HG02763 (cell line): ENCODE measurements around the gene PIAS4.
"Not testable (repeated sequence)": the region's sequence is repeated elsewhere in the genome, so short reads cannot be mapped to it uniquely, and the experiment has no call there.

Experiments used
- ATAC-seq: cut with Tn5 transposase; IDR thresholded peaks from one replicate; pipeline ENCODE4 v1.9.1; 2021; ENCODE audit warnings: mild to moderate bottlenecking, moderate library complexity; ENCODE audit not compliant: unreplicated experiment

PIAS4 gene

GRCh38 chr19:4007021-4007835 is at the start of gene PIAS4:
Gene PIAS4, plus strand, starts transcription at chr19:4007736. Its CDS starts 25 bp downstream, at chr19:4007761.
- peak; percentile 82 for ATAC-seq

- ATAC-seq: no peak
Measured at GRCh38 chr19:3958836-3959765, 48.4 kb upstream of the PIAS4 start.

GRCh38 chr19:3959766-3960131 is 47.8 kb upstream of the PIAS4 start:
- no peak for ATAC-seq

GRCh38 chr19:3961007-3961406 is 46.5 kb upstream of the PIAS4 start:
- ATAC-seq: no peak

- no peak for ATAC-seq
Measured at GRCh38 chr19:3963458-3964255, 43.9 kb upstream of the PIAS4 start.

GRCh38 chr19:3964256-3965194 is 43.0 kb upstream of the PIAS4 start:
- no peak for ATAC-seq

- no peak for ATAC-seq
Measured at GRCh38 chr19:3966051-3967017, 41.2 kb upstream of the PIAS4 start.

- not testable (repeated sequence) for ATAC-seq
Measured at GRCh38 chr19:3967983-3968382, 39.6 kb upstream of the PIAS4 start.

GRCh38 chr19:3968556-3969434 is 38.7 kb upstream of the PIAS4 start:
- ATAC-seq: no peak

- no peak for ATAC-seq
Measured at GRCh38 chr19:3969435-3970312, 37.9 kb upstream of the PIAS4 start.

- no peak for ATAC-seq
Measured at GRCh38 chr19:3970313-3970807, 37.2 kb upstream of the PIAS4 start.

GRCh38 chr19:3970808-3971598 is 36.5 kb upstream of the PIAS4 start, which contains the start of gene DAPK3:
Gene DAPK3, minus strand, starts transcription at chr19:3971099. Its CDS starts 1,364 bp downstream, at chr19:3969735.
- peak; percentile 94 for ATAC-seq

GRCh38 chr19:3975144-3975543 is 32.4 kb upstream of the PIAS4 start:
- ATAC-seq: no peak

GRCh38 chr19:3975637-3976087 is 31.9 kb upstream of the PIAS4 start:
- ATAC-seq: no peak

GRCh38 chr19:3976495-3977241 is 30.9 kb upstream of the PIAS4 start:
- no peak for ATAC-seq
